Measurements from ENCODE around the gene SDC1. TPM values are rescaled to one million over a fixed set of nuclear protein-coding genes. Genes with fewer than 3 reads are reported as not detected.

Gene SDC1
- total and polyA plus RNA-seq, 12 donors: 3.1 to 74.2 (median 18.0) TPM

DNA sequence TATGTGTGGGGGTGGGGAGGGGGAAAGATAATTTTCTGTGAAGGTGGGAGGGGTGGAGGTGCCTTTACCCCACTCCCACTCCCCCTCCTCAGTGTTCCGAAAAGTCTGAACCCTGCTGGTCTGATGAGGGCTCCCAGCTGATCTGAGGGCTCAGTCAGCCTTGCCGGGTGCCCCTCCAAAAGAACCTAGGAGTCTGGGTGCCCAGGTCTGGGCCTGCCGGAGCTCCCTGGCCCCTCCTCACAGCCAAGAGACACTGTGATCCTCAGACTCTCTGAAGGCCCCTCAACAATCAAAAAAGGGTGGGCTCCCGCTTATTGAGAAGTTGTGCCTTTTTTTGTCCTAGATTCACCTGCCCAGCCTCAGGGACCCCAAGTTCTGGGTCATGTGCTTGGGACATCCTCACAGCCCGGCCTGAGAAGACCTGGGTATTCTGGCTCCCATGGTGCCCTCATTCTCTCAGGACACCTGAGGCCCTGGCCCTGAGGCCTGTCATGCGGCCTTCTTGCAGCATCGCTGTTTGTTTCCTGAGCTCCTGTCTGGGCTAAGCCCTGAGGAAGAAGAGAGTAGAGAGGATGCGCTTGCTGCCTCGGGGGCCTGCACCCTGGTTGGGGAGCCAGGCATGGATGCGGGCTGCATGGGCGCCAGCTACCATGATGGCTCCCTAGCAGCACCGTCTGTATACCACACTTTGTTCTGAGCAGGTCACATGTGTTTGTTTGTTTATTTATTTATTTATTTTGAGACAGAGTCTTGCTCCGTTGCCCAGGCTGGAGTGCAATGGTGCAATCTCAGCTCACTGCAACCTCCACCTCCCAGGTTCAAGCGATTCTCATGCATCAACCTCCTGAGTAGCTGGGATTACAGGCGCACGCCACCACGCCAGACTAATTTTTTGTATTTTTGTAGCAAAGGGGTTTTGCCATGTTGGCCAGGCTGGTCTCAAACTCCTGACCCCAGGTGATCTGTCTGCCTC, 44.0 kb downstream of the SDC1 start:
- H3K4me3 ChIP-seq: no peak overlapping the region
- WGBS, 4 donors: 95 to 98% (median 96%) methylated on average over 16 to 17 of the region's 17 CpGs
- no peaks in the 10 kb centered on the region for H3K27me3 ChIP-seq
- peak in 1 of 7 donors; percentile 7 for DNase-seq
- peaks cover 4 to 7% of the 10 kb centered on the region in 2 donors for H3K4me1 ChIP-seq (replicated peaks in 1 of 2)
- H3K36me3 ChIP-seq (replicated peaks in 1 of 2): no peaks in the 10 kb centered on the region
- intact Hi-C loops (cut with DNase I): no loop called here
- no peak for TF ChIP-seq POLR2A (IDR thresholded peaks at IDR 0.05)
- TF ChIP-seq, protein P1, sequence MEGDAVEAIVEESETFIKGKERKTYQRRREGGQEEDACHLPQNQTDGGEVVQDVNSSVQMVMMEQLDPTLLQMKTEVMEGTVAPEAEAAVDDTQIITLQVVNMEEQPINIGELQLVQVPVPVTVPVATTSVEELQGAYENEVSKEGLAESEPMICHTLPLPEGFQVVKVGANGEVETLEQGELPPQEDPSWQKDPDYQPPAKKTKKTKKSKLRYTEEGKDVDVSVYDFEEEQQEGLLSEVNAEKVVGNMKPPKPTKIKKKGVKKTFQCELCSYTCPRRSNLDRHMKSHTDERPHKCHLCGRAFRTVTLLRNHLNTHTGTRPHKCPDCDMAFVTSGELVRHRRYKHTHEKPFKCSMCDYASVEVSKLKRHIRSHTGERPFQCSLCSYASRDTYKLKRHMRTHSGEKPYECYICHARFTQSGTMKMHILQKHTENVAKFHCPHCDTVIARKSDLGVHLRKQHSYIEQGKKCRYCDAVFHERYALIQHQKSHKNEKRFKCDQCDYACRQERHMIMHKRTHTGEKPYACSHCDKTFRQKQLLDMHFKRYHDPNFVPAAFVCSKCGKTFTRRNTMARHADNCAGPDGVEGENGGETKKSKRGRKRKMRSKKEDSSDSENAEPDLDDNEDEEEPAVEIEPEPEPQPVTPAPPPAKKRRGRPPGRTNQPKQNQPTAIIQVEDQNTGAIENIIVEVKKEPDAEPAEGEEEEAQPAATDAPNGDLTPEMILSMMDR (IDR thresholded peaks at IDR 0.05): no peak
- no peaks in the 10 kb centered on the region for H3K9me3 ChIP-seq (replicated peaks in 1 of 3)
- no peak overlapping the region for H3K27ac ChIP-seq

DNA sequence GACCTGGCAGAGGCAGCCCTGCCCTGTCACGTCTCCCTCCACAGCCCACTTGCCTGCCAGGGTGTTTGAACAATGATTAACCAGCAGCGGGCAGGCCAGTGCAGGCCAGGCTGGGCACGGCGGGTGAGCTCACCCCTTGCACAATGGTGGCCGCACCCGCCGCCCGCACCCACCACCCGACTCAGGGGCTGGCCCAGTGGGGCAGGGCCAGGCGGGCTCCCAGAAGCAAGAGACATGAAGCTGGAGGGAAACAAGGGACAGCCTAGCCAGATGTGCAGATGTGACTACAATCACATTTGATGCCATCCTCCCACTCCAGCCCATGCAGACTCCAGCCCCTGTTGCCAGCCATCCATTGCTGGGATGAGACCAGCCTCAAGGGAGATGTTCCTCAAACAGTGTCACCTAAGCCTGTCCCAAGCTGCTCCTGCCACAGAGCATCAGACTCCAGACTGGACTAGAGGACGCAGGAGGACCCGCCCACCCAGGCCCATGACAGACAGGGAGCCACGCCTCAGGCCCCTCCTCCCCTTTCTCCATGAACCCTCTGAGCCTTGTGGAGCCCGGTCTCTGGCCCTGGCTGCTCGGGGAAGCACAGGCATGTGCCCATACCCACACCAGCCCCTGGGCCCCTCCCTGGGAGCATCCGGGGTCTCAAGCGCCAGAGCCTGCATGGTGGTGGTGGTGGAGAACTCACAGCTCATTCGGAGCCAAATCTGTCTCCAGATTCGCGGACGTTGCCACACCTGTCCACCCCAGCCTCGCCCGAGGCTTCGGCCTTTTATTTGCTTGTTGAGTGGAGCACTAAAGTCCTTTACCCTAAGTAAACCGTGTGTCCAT, 45.0 kb downstream of the SDC1 start:
- DNase-seq: peak in 1 of 7 donors; percentile 13
- Histone ChIP-seq H3K4me3 (no peak overlapping the region), H3K27me3 (no peaks in the 10 kb centered on the region), H3K27ac (no peak overlapping the region), H3K36me3 (replicated peaks in 1 of 2) (no peaks in the 10 kb centered on the region), H3K9me3 (replicated peaks in 1 of 3) (no peaks in the 10 kb centered on the region), H3K4me1 (replicated peaks in 1 of 2) (no peaks in the 10 kb centered on the region)
- TF ChIP-seq POLR2A (IDR thresholded peaks at IDR 0.05): no peak
- TF ChIP-seq, protein P1 (IDR thresholded peaks at IDR 0.05): no peak
- WGBS, 4 donors: 89 to 96% (median 92%) methylated on average over 11 to 25 of the region's 25 CpGs
- intact Hi-C loops (cut with DNase I): loop anchor here in 1 of 2 donors (5.0 kb wide), 1 partner anchor 47 kb away; the partner anchor contains the start of gene SDC1

DNA sequence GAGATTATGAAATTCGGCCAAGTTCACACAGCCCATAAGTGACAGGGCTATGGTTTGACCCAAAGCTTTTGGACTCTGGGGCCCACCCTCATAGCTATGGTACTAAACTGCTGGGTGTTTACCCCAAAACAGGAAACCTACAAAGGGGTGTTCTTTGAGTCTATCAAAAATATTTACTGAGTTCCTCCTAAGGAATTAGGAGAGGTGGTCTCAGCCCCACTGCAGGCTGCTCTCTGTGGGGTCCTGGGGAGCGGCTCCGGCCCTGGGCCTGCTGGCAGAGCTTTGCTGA, 45.5 kb downstream of the SDC1 start:
- H3K27ac ChIP-seq: no peak overlapping the region
- H3K4me1 ChIP-seq (replicated peaks in 1 of 2): no peaks in the 10 kb centered on the region
- H3K9me3 ChIP-seq (replicated peaks in 1 of 3): no peaks in the 10 kb centered on the region
- DNase-seq: no peak
- intact Hi-C loops (cut with DNase I): loop anchor here in 1 of 2 donors (5.0 kb wide), 1 partner anchor 48 kb away; the partner anchor contains the start of gene SDC1
- H3K27me3 ChIP-seq: no peaks in the 10 kb centered on the region
- H3K4me3 ChIP-seq: no peak overlapping the region
- no peaks in the 10 kb centered on the region for H3K36me3 ChIP-seq (replicated peaks in 1 of 2)
- TF ChIP-seq, protein P1 (IDR thresholded peaks at IDR 0.05): no peak
- no peak for TF ChIP-seq POLR2A (IDR thresholded peaks at IDR 0.05)
- WGBS, 4 donors: 77 to 91% (median 85%) methylated on average over 1 to 3 of the region's 3 CpGs
